ENCODE results near the gene TIRAP. TPM values are rescaled to one million over a fixed set of nuclear protein-coding genes. Genes with fewer than 3 reads are reported as not detected.

The TIRAP gene
- total and polyA plus RNA-seq, 9 of the 15 experiments (the other 6 are each of a cell fraction or from before 2014, with no cell fraction given), result 0.60 to 8.7 (median 3.7) TPM

DNA sequence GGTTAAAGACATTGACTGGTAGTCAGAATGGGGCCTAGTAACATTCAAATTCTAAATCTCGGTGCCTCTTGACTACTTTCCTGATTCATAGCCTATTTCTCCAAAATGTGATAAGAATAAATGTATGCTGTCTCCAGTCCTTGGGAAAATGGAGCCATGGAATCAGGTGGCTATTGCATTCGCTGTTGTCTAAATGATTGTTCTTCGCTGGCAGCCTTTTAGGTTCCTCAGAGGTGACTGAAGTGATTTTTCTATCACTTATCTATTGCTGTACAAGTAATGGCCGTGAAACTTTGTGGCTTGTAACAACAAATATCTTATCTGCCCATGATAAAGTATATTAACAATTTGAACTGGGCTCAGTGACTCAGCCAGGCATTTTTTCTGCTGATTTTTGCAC is 29.6 kb upstream of the TIRAP start (continued):
- TF ChIP-seq HNRNPK (IDR thresholded peaks at IDR 0.05; ENCODE audit: low read depth, low read length, poor library complexity, severe bottlenecking) (no peak), PCBP2 (IDR thresholded peaks at IDR 0.05; ENCODE audit: low read depth, low read length, poor library complexity, severe bottlenecking) (no peak)
- TF ChIP-seq, protein P1, sequence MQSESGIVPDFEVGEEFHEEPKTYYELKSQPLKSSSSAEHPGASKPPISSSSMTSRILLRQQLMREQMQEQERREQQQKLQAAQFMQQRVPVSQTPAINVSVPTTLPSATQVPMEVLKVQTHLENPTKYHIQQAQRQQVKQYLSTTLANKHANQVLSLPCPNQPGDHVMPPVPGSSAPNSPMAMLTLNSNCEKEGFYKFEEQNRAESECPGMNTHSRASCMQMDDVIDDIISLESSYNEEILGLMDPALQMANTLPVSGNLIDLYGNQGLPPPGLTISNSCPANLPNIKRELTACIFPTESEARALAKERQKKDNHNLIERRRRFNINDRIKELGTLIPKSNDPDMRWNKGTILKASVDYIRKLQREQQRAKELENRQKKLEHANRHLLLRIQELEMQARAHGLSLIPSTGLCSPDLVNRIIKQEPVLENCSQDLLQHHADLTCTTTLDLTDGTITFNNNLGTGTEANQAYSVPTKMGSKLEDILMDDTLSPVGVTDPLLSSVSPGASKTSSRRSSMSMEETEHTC (IDR thresholded peaks at IDR 0.05), result no peak

DNA sequence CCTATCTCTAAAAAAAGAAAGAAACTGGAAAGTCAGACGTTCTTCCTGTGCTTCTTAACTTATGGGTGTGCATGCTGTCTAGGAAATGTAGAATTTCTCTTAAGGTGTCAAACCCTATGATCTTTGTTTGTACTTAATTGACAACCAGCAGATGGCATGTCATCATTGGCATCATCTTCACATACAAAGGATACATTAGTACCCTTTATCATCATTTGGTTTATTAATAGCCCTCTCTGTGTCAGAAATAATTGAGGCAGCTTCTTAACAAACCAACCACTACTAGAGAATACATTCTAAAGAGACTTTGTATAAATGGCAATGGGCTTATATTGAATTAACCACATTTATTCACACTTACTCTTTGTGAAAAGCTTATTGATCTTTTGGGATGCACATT is 28.1 kb upstream of the TIRAP start:
- ChIA-PET POLR2A (interaction anchor here (1.6 to 2.3 kb wide), 2 partner anchors 9 to 14 kb away, joined by 7 read pairs; partner anchors contain the start of genes FOXRED1 and SRPRA), CTCF (ENCODE audit: low intra/inter-chr PET ratio) (no interaction called here)
- H3K9ac ChIP-seq (ENCODE audit: insufficient read depth in 1 of 2, low read depth in 2 of 2, low read length in 2 of 2), result no peak overlapping the region
- no peaks in the 10 kb centered on the region for H3K79me2 ChIP-seq (ENCODE audit: control insufficient read depth, insufficient read depth, low read length)
- no peak overlapping the region for H3K4me2 ChIP-seq (ENCODE audit: insufficient read depth, low read length)
- no TSS peak for BruUV-seq (replicated peaks)
- no peak overlapping the region for H2AFZ ChIP-seq (ENCODE audit: low read depth, low read length)
- H3K4me3 ChIP-seq, result no peak overlapping the region
- H3K9me1 ChIP-seq (ENCODE audit: control insufficient read depth, insufficient read depth, low read length), result no peaks in the 10 kb centered on the region
- 17% methylated on average over 1 of the region's 1 CpG for WGBS (ENCODE audit: insufficient coverage, low coverage, missing lambda C conversion rate)
- H3K27me3 ChIP-seq (ENCODE audit: control insufficient read depth in 2 of 2, insufficient read depth in 2 of 2, low read length in 2 of 2), result no peaks in the 10 kb centered on the region
- ATAC-seq (no peak), DNase-seq (ENCODE audit: extremely low read depth in 1 of 4, low spot score in 3 of 4) (no peak), FAIRE-seq (no peak)
- H4K20me1 ChIP-seq (replicated peaks; ENCODE audit: control insufficient read depth, insufficient read depth, low read length), result no peaks in the 10 kb centered on the region
- H3K36me3 ChIP-seq (ENCODE audit: control insufficient read depth, insufficient read depth, low read length), result peaks cover 58% of the 10 kb centered on the region
- no peak overlapping the region for H3K27ac ChIP-seq (ENCODE audit: extremely low read depth, low read depth, low read length)
- H3K4me1 ChIP-seq (replicated peaks in 1 of 2; ENCODE audit: control insufficient read depth in 2 of 2, insufficient read depth in 2 of 2, low read length in 2 of 2), result peaks cover 0 to 6% of the 10 kb centered on the region in 2 experiments; a peak in 2 of 5 replicates
- intact Hi-C loops (cut with micrococcal nuclease), result no loop called here
- no peaks in the 10 kb centered on the region for H3K9me3 ChIP-seq (replicated peaks; ENCODE audit: control insufficient read depth, insufficient read depth, low read depth, low read length)
- in situ Hi-C loops (cut with MboI), result no loop called here
- TF ChIP-seq PTBP1 (IDR thresholded peaks at IDR 0.05; ENCODE audit: low read depth, low read length) (no peak), ELF2 (CRISPR knock-in tag; IDR thresholded peaks at IDR 0.05) (no peak), DNMT1 (IDR thresholded peaks at IDR 0.05) (no peak), RBFOX2 (IDR thresholded peaks at IDR 0.05; ENCODE audit: low read depth, low read length) (no peak), ETS2 (tag; IDR thresholded peaks at IDR 0.05; ENCODE audit: borderline replicate concordance, poor library complexity, severe bottlenecking) (no peak), RAD21 (CRISPR knock-in tag; conservative IDR thresholded peaks at IDR 0.05 in 1 of 2, IDR thresholded peaks at IDR 0.05 in 1 of 2) (no peak), CTBP1 (IDR thresholded peaks at IDR 0.05; ENCODE audit: borderline replicate concordance) (no peak), NELFE (IDR thresholded peaks at IDR 0.05; ENCODE audit: insufficient read depth, insufficient read length) (no peak), JUNB (CRISPR knock-in tag; conservative IDR thresholded peaks at IDR 0.05) (no peak)
- TF ChIP-seq, protein P2, sequence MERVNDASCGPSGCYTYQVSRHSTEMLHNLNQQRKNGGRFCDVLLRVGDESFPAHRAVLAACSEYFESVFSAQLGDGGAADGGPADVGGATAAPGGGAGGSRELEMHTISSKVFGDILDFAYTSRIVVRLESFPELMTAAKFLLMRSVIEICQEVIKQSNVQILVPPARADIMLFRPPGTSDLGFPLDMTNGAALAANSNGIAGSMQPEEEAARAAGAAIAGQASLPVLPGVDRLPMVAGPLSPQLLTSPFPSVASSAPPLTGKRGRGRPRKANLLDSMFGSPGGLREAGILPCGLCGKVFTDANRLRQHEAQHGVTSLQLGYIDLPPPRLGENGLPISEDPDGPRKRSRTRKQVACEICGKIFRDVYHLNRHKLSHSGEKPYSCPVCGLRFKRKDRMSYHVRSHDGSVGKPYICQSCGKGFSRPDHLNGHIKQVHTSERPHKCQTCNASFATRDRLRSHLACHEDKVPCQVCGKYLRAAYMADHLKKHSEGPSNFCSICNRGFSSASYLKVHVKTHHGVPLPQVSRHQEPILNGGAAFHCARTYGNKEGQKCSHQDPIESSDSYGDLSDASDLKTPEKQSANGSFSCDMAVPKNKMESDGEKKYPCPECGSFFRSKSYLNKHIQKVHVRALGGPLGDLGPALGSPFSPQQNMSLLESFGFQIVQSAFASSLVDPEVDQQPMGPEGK (CRISPR knock-in tag; IDR thresholded peaks at IDR 0.05; ENCODE audit: borderline replicate concordance), result no peak
- TF ChIP-seq, protein P3, sequence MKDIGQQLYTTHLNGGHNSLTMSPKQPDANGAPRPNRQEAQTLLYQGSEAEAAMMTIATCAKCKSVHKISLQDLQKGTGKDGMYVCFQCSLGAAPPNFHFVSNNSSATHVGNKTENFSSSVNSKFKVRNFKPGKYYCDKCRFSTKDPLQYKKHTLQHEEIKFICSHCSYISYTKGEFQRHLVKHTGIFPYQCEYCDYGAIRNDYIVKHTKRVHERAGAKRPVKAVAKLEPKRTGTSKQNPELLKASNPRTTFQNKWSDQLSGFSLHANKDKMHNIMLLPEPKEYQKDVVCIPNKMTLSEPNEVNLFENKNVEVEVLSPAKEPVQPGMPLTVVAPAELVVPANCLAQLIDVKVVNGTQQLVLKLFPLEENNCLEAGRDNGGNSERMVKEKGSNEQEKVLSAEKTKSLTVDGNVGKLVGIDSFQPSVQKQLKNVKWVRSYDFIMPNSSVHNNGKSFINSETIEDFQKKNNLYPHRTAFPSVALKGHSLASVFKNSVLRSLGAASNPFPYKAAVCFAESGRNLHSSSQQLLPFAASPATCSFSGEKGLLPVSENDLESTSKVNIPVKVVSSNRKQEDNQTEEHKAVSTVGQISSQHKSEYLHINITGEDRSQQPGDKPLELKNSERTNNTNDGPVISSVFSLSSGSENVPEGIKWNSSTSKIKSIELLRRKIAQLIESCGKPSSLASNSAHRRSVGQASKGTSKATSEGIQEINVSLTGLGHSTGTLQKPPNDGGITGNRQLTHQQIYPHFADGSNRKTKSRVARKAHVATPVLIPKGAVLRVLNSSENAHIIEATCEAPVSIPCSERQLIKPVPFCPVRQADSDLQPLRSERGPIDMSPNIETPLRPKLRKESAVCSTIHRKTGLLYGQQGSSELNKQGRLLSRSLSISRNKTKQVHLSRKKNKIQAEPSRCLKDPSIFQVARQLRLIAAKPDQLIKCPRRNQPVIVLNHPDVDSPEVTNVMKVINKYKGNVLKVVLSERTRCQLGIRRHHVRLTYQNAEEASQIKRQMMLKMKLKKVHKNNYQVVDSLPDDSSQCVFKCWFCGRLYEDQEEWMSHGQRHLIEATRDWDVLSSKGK (CRISPR knock-in tag; IDR thresholded peaks at IDR 0.05), result no peak

All from K562 (cell line).